HepG2 (cell line): ENCODE measurements around the gene PTS. TPM values are rescaled to one million over a fixed set of nuclear protein-coding genes. Genes with fewer than 3 reads are reported as not detected.

Experiments
- ATAC-seq: fragments of 200-7000 bp; cut with Tn5 transposase; 3 replicates; pipeline ENCODE4 v1.9.1; 2020; ENCODE audit warnings: mild to moderate bottlenecking, moderate library complexity
- BruUV-seq: library from RNA; stranded (reverse); fragments of 400-500 nt; replicated peaks from 2 replicates; lab custom pipeline; 2021; lab: Mats Ljungman, UMichigan
- CTCF ChIA-PET: fragments of 300-600 bp; formaldehyde crosslinking; extraction: SDS; loops from one replicate; lab custom pipeline; 2021; ENCODE audit warnings: low total read pairs, inconsistent platforms, low intra/inter-chr PET ratio; lab: Yijun Ruan, JAX
- POLR2A ChIA-PET: fragments of 350-600 bp; sonication (Branson Sonifier 250); formaldehyde crosslinking; loops from one replicate; lab custom pipeline; 2020; ENCODE audit warnings: antibody characterized with exemption, inconsistent platforms; lab: Yijun Ruan, JAX
- DNase-seq: peaks from one replicate; pipeline ENCODE4 v3.0.0-alpha.2; 2015; ENCODE audit warnings: low spot score
- FAIRE-seq: peaks from 3 replicates; lab custom pipeline; 2011; peaks lifted over from hg19 to GRCh38; lab: Jason Lieb, UNC
- H2AFZ ChIP-seq: one replicate; pipeline ENCODE4 v1.6.1; 2011; ENCODE audit warnings: low read length, inconsistent platforms
- H3K27ac ChIP-seq: fragments of 300-600 bp; 3 replicates; pipeline ENCODE4 v1.8.0; 2011; ENCODE audit warnings: mixed run types, mild to moderate bottlenecking, mixed read lengths, low read length, inconsistent platforms; ENCODE audit not compliant: insufficient read depth; ENCODE audit errors: extremely low read length
- H3K27me3 ChIP-seq, 2 experiments: fragments of 200-600 bp in 1 of 2; 2 replicates in 1 of 2; 3 replicates in 1 of 2; pipeline versions ENCODE4 v1.6.0 to v1.8.0; 2011; ENCODE audit warnings: low read length in 2 of 2, mild to moderate bottlenecking in 2 of 2, moderate library complexity in 2 of 2, inconsistent platforms in 1 of 2; ENCODE audit not compliant: insufficient read depth in 2 of 2, control insufficient read depth in 1 of 2
- H3K36me3 ChIP-seq, 2 experiments: fragments of 200-600 bp in 1 of 2; replicated peaks in 1 of 2; 2 replicates in 1 of 2; 3 replicates in 1 of 2; pipeline versions ENCODE4 v1.5.1 to v1.8.0; 2011; ENCODE audit warnings: low read length in 2 of 2, inconsistent platforms in 1 of 2; ENCODE audit not compliant: insufficient read depth in 2 of 2, control insufficient read depth in 1 of 2
- H3K4me1 ChIP-seq: 2 replicates; pipeline ENCODE4 v1.5.1; 2012; ENCODE audit warnings: low read length, inconsistent platforms; ENCODE audit not compliant: insufficient read depth
- H3K4me2 ChIP-seq: 2 replicates; pipeline ENCODE4 v1.6.0; 2011; ENCODE audit warnings: low read depth, low read length, inconsistent platforms
- H3K4me3 ChIP-seq, 3 experiments: fragments of 200-600 bp in 1 of 3; sonication (generic), shearing (Covaris generic) in 1 of 3; replicated peaks in 1 of 3; 2 replicates each; pipeline ENCODE4 v1.5.1; 2011 to 2016; ENCODE audit warnings: low read length in 3 of 3, inconsistent platforms in 2 of 3, low read depth in 2 of 3, mild to moderate bottlenecking in 2 of 3, control low read depth in 1 of 3, mixed read lengths in 1 of 3; ENCODE audit not compliant: insufficient read depth in 1 of 3
- H3K79me2 ChIP-seq: one replicate; pipeline ENCODE4 v1.6.1; 2011; ENCODE audit warnings: low read length, inconsistent platforms; ENCODE audit not compliant: insufficient read depth
- H3K9ac ChIP-seq: 2 replicates; pipeline ENCODE4 v1.6.0; 2011; ENCODE audit warnings: mild to moderate bottlenecking, low read depth, low read length, inconsistent platforms; ENCODE audit not compliant: insufficient read depth
- H3K9me3 ChIP-seq: 2 replicates; pipeline ENCODE4 v1.5.1; 2012; ENCODE audit warnings: mild to moderate bottlenecking, low read length
- H4K20me1 ChIP-seq: 2 replicates; pipeline ENCODE4 v1.6.0; 2011; ENCODE audit warnings: inconsistent platforms, mild to moderate bottlenecking, low read length, moderate library complexity; ENCODE audit not compliant: insufficient read depth
- NFE2L2 ChIP-seq: fragments of 150-350 bp; IDR thresholded peaks from 2 replicates; pipeline ENCODE4 v1.6.1; 2014; ENCODE audit warnings: low read length
- ZHX2 ChIP-seq, 2 experiments: sonication (generic) in 1 of 2; formaldehyde crosslinking in 1 of 2; IDR thresholded peaks; 2 replicates each; pipeline versions ENCODE4 v1.6.1 to v1.9.0; 2014 to 2022; ENCODE audit warnings: antibody characterized with exemption in 1 of 2, borderline replicate concordance in 1 of 2, inconsistent platforms in 1 of 2, low read depth in 1 of 2, missing genetic modification reagents in 1 of 2
- WGBS: methylation state at CpG from one replicate; pipeline ENCODE4 v1.1.6; 2017; ENCODE audit warnings: low lambda C conversion rate; 5-methylcytosine and 5-hydroxymethylcytosine counted together
- in situ Hi-C: cut with HindIII; loops from 2 replicates; pipeline ENCODE4 v1.10.0; 2017; ENCODE audit warnings: low pct_unique_long_range_greater_than_20kb; ENCODE audit not compliant: extremely low pct_ligation_motif_present
- intact Hi-C: fragments of 100-400 bp; cut with micrococcal nuclease; formaldehyde crosslinking; loops from one replicate; pipeline ENCODE4 v1.10.0; 2022; ENCODE audit not compliant: unreplicated experiment
- polyA plus RNA-seq, 8 experiments: library from polyadenylated mRNA; depleted of rRNA in 3 of 8; stranded (reverse) in 7 of 8; unstranded in 1 of 8; fragments of >200 nt; fragmentation: Illumina TruSeq in 4 of 8; extraction: Trizol in 4 of 8; gene quantifications; 2 replicates each; pipeline versions ENCODE4 v1.2.1 to v1.2.3, GENCODE V29; 2011 to 2016; ENCODE audit warnings: low read depth in 4 of 8, missing spikeins in 1 of 8, mixed read lengths in 1 of 8; ENCODE audit not compliant: insufficient read depth in 1 of 8
- total RNA-seq, 5 experiments: library from RNA; depleted of rRNA; stranded (reverse); fragments of >200 nt; fragmentation: Illumina TruSeq; extraction: Trizol; gene quantifications; 2 replicates each; pipeline ENCODE4 v1.2.3, GENCODE V29; 2016; ENCODE audit warnings: low read depth in 1 of 5

Gene PTS
- total and polyA plus RNA-seq, 2 of the 13 experiments (the other 11 are each of a cell fraction or from before 2014, with no cell fraction given): 33.6 to 49.3 TPM

GRCh38 chr11:112247201-112247600, 21.0 kb downstream of the PTS start:
- 76% methylated on average over 4 of the region's 4 CpGs for WGBS
- intact Hi-C loops: no loop called here

More at GRCh38 chr11:112247201-112247600, 21.0 kb downstream of the PTS start:
- H3K4me2 ChIP-seq: no peak overlapping the region
- TF ChIP-seq NFE2L2 (peak; percentile 42; the same call in 1 of the 2 replicates), ZHX2 (IDR thresholded peaks at IDR 0.05; ENCODE audit: low read depth) (no peak), ZHX2 (CRISPR knock-in tag; IDR thresholded peaks at IDR 0.05; ENCODE audit: borderline replicate concordance) (no peak)
- POLR2A ChIA-PET: no interaction called here
- no peaks in the 10 kb centered on the region for H3K36me3 ChIP-seq
- H3K27me3 ChIP-seq: no peaks in the 10 kb centered on the region
- H3K9me3 ChIP-seq: no peaks in the 10 kb centered on the region
- H3K4me1 ChIP-seq: no peaks in the 10 kb centered on the region
- H3K27ac ChIP-seq: no peak overlapping the region
- no peak for FAIRE-seq
- in situ Hi-C loops: no loop called here
- CTCF ChIA-PET: no interaction called here
- BruUV-seq: no TSS peak
- H3K4me3 ChIP-seq: no peak overlapping the region
- no peaks in the 10 kb centered on the region for H4K20me1 ChIP-seq
- no peak overlapping the region for H3K9ac ChIP-seq
- no peaks in the 10 kb centered on the region for H3K79me2 ChIP-seq
- H2AFZ ChIP-seq: no peak overlapping the region
- no peak for ATAC-seq
- DNase-seq: no peak
